Mesenchymal stem cell (in vitro differentiated cells and primary cell): ENCODE results near the gene ADORA2B.

Source experiments
- DNase-seq: peaks from one replicate; pipeline ENCODE4 v3.0.0-alpha.2; 2013
- H2AFZ ChIP-seq: one replicate; pipeline ENCODE4 v1.6.1; 2013; ENCODE audit warnings: low read depth, mild to moderate bottlenecking, control low read depth, inconsistent platforms, low read length, moderate library complexity
- H2AK5ac ChIP-seq: 2 replicates; pipeline ENCODE4 v1.6.1; 2013; ENCODE audit warnings: low read length, moderate library complexity, mild to moderate bottlenecking, inconsistent platforms; ENCODE audit not compliant: severe bottlenecking
- H2BK120ac ChIP-seq: one replicate; pipeline ENCODE4 v1.6.1; 2013; ENCODE audit warnings: low read depth, mild to moderate bottlenecking, inconsistent platforms, low read length, moderate library complexity
- H2BK12ac ChIP-seq, 2 experiments: one replicate each; pipeline ENCODE4 v1.6.1; 2013; ENCODE audit warnings: inconsistent platforms in 2 of 2, low read length in 2 of 2, mild to moderate bottlenecking in 2 of 2, moderate library complexity in 2 of 2, control low read depth in 1 of 2
- H2BK15ac ChIP-seq: one replicate; pipeline ENCODE4 v1.6.1; 2013; ENCODE audit warnings: mild to moderate bottlenecking, low read depth, inconsistent platforms; ENCODE audit not compliant: poor library complexity, severe bottlenecking
- H2BK5ac ChIP-seq: 2 replicates; pipeline ENCODE4 v1.6.1; 2013; ENCODE audit warnings: low read depth, mild to moderate bottlenecking, low read length, control low read depth, inconsistent platforms; ENCODE audit not compliant: poor library complexity, severe bottlenecking
- H3K14ac ChIP-seq, 2 experiments: one replicate each; pipeline ENCODE4 v1.6.1; 2013; ENCODE audit warnings: inconsistent platforms in 2 of 2, low read length in 2 of 2, control low read depth in 1 of 2, mild to moderate bottlenecking in 1 of 2, moderate library complexity in 1 of 2
- H3K18ac ChIP-seq, 2 experiments: one replicate each; pipeline ENCODE4 v1.6.1; 2013; ENCODE audit warnings: inconsistent platforms in 2 of 2, low read length in 2 of 2, control low read depth in 1 of 2, low read depth in 1 of 2, mild to moderate bottlenecking in 1 of 2
- H3K23ac ChIP-seq, 2 experiments: one replicate each; pipeline ENCODE4 v1.6.1; 2013; ENCODE audit warnings: inconsistent platforms in 2 of 2, low read length in 2 of 2, mild to moderate bottlenecking in 2 of 2, moderate library complexity in 2 of 2, control low read depth in 1 of 2
- H3K27ac ChIP-seq: 2 replicates; pipeline ENCODE4 v1.5.1; 2013; ENCODE audit warnings: mild to moderate bottlenecking, moderate library complexity, low read length, control low read depth, inconsistent platforms; ENCODE audit not compliant: poor library complexity, severe bottlenecking
- H3K27me3 ChIP-seq, 2 experiments: 2 replicates each; pipeline versions ENCODE4 v1.6.1 to v1.7.0; 2013; ENCODE audit warnings: low read length in 2 of 2, mild to moderate bottlenecking in 2 of 2, moderate library complexity in 2 of 2, control low read depth in 1 of 2, inconsistent platforms in 1 of 2; ENCODE audit not compliant: control insufficient read depth in 1 of 2, insufficient read depth in 1 of 2
- H3K36me3 ChIP-seq, 2 experiments: 2 replicates each; pipeline versions ENCODE4 v1.6.1 to v1.7.0; 2013; ENCODE audit warnings: low read length in 2 of 2, control low read depth in 1 of 2, inconsistent platforms in 1 of 2, low read depth in 1 of 2, mild to moderate bottlenecking in 1 of 2; ENCODE audit not compliant: insufficient read depth in 2 of 2, control insufficient read depth in 1 of 2
- H3K4ac ChIP-seq, 2 experiments: one replicate each; pipeline ENCODE4 v1.6.1; 2013; ENCODE audit warnings: inconsistent platforms in 2 of 2, low read length in 2 of 2, mild to moderate bottlenecking in 2 of 2, moderate library complexity in 2 of 2, control low read depth in 1 of 2, low read depth in 1 of 2
- H3K4me1 ChIP-seq: 2 replicates; pipeline ENCODE4 v1.6.1; 2013; ENCODE audit warnings: low read depth, low read length, control low read depth; ENCODE audit not compliant: control insufficient read depth, insufficient read depth
- H3K4me2 ChIP-seq: 2 replicates; pipeline ENCODE4 v1.6.1; 2013; ENCODE audit warnings: low read length, mild to moderate bottlenecking, inconsistent platforms; ENCODE audit not compliant: poor library complexity, severe bottlenecking
- H3K4me3 ChIP-seq, 2 experiments: 2 replicates each; pipeline versions ENCODE4 v1.5.1 to v1.7.0; 2013; ENCODE audit warnings: low read length in 2 of 2, mild to moderate bottlenecking in 2 of 2, control low read depth in 1 of 2, low read depth in 1 of 2; ENCODE audit not compliant: insufficient read depth in 1 of 2
- H3K79me1 ChIP-seq: replicated peaks from 2 replicates; pipeline ENCODE4 v1.6.1; 2013; ENCODE audit warnings: mild to moderate bottlenecking, control low read depth, low read length, inconsistent platforms; ENCODE audit not compliant: poor library complexity, severe bottlenecking
- H3K9ac ChIP-seq: 2 replicates; pipeline ENCODE4 v1.7.0; 2013; ENCODE audit warnings: mild to moderate bottlenecking, low read length, moderate library complexity
- H3K9me3 ChIP-seq: 2 replicates; pipeline ENCODE4 v1.7.0; 2013; ENCODE audit warnings: mild to moderate bottlenecking, low read length; ENCODE audit not compliant: control insufficient read depth
- H4K8ac ChIP-seq: one replicate; pipeline ENCODE4 v1.6.1; 2013; ENCODE audit warnings: inconsistent platforms, mild to moderate bottlenecking, low read length, moderate library complexity
- H4K91ac ChIP-seq: one replicate; pipeline ENCODE4 v1.6.1; 2013; ENCODE audit warnings: mild to moderate bottlenecking, low read length, inconsistent platforms
- WGBS: methylation state at CpG from one replicate; pipeline ENCODE4 v1.1.7; 2013; ENCODE audit warnings: mixed read lengths; 5-methylcytosine and 5-hydroxymethylcytosine counted together

Gene ADORA2B

GRCh38 chr17:15942207-15942833 lies 2.6 kb upstream of the ADORA2B start:
- H3K4me2 ChIP-seq, result no peak overlapping the region
- H2BK12ac ChIP-seq, result peak overlapping the region in 1 of 2 experiments; percentile 7
- no peak overlapping the region for H3K4me3 ChIP-seq
- no peak overlapping the region for H4K8ac ChIP-seq
- H2BK120ac ChIP-seq, result no peak overlapping the region
- no peak overlapping the region for H2BK15ac ChIP-seq
- H3K14ac ChIP-seq, result no peak overlapping the region
- no peak overlapping the region for H3K27ac ChIP-seq
- H3K9me3 ChIP-seq, result no peaks in the 10 kb centered on the region
- no peak overlapping the region for H2AFZ ChIP-seq
- no peak for DNase-seq
- H3K9ac ChIP-seq, result no peak overlapping the region
- H2AK5ac ChIP-seq, result no peak overlapping the region
- no peak overlapping the region for H2BK5ac ChIP-seq
- no peak overlapping the region for H3K23ac ChIP-seq
- no peak overlapping the region for H3K18ac ChIP-seq
- no peak overlapping the region for H3K4ac ChIP-seq
- peaks cover 1% of the 10 kb centered on the region for H3K79me1 ChIP-seq
- no peaks in the 10 kb centered on the region for H3K36me3 ChIP-seq
- no peak overlapping the region for H4K91ac ChIP-seq
- 85% methylated on average over 7 of the region's 7 CpGs for WGBS
- H3K4me1 ChIP-seq, result peaks cover 18% of the 10 kb centered on the region
- peaks cover 0 to 8% of the 10 kb centered on the region in 2 experiments for H3K27me3 ChIP-seq

- Histone ChIP-seq H3K27ac (no peak overlapping the region), H3K4ac (peak overlapping the region; percentile 1 to 96), H2BK12ac (peak overlapping the region; percentile 50 to 62), H4K8ac (peak overlapping the region; percentile 90), H3K79me1 (peaks cover 9% of the 10 kb centered on the region), H3K4me1 (peaks cover 31% of the 10 kb centered on the region), H3K27me3 (peaks cover 0 to 8% of the 10 kb centered on the region in 2 experiments), H2BK5ac (no peak overlapping the region), H3K36me3 (peaks cover 0 to 3% of the 10 kb centered on the region in 2 experiments), H2AFZ (peak overlapping the region; percentile 48), H4K91ac (peak overlapping the region; percentile 69), H3K9ac (peak overlapping the region; percentile 86), H3K4me3 (peak overlapping the region; percentile 62 to 84), H2BK15ac (peak overlapping the region; percentile 87), H2AK5ac (no peak overlapping the region), H3K18ac (peak overlapping the region; percentile 64 to 98), H2BK120ac (peak overlapping the region; percentile 78), H3K9me3 (no peaks in the 10 kb centered on the region), H3K4me2 (peak overlapping the region; percentile 97), H3K23ac (no peak overlapping the region), H3K14ac (no peak overlapping the region)
- DNase-seq, result peak; percentile 23
- WGBS, result 32% methylated on average over 23 of the region's 40 CpGs
These were observed 765 bp upstream of the ADORA2B start for GRCh38 chr17:15943971-15944758.

GRCh38 chr17:15945527-15946191 lies 729 bp downstream of the ADORA2B start:
- Histone ChIP-seq H2BK120ac (peak overlapping the region; percentile 45), H2BK5ac (no peak overlapping the region), H2AK5ac (no peak overlapping the region), H3K4me1 (peaks cover 35% of the 10 kb centered on the region), H3K4me2 (peak overlapping the region; percentile 97), H3K4ac (peak overlapping the region; percentile 1 to 96), H3K79me1 (peaks cover 15% of the 10 kb centered on the region), H3K27ac (no peak overlapping the region), H4K91ac (peak overlapping the region; percentile 65), H2BK12ac (peak overlapping the region; percentile 15 to 51), H2BK15ac (peak overlapping the region; percentile 91), H3K4me3 (peak overlapping the region; percentile 62 to 84), H3K14ac (peak overlapping the region in 1 of 2 experiments; percentile 84), H2AFZ (peak overlapping the region; percentile 48), H3K9ac (peak overlapping the region; percentile 86), H3K36me3 (peaks cover 0 to 7% of the 10 kb centered on the region in 2 experiments), H3K9me3 (no peaks in the 10 kb centered on the region), H3K27me3 (peaks cover 0 to 8% of the 10 kb centered on the region in 2 experiments), H4K8ac (peak overlapping the region; percentile 83), H3K23ac (peak overlapping the region in 1 of 2 experiments; percentile 95), H3K18ac (peak overlapping the region; percentile 72 to 98)
- DNase-seq, result peak; percentile 62
- WGBS, result 6% methylated on average over 64 of the region's 64 CpGs
